ENCODE measurements around the gene SYNPO.

Gene SYNPO

GRCh38 chr5:150700594-150701377, 60.3 kb downstream of the SYNPO start, which contains the start of gene RBM22:
Gene RBM22 (minus strand): TSS chr5:150701062. CDS start chr5:150700985, 77 bp downstream.
- peak; percentile 95 for FAIRE-seq

GRCh38 chr5:150703762-150704161, 63.3 kb downstream of the SYNPO start:
- no peak for FAIRE-seq

- FAIRE-seq: no peak
Measured at GRCh38 chr5:150706776-150707390, 66.4 kb downstream of the SYNPO start.
